Activated CD4-positive, alpha-beta T cell treated with anti-CD3 and anti-CD28 coated beads, Interleukin-2, Interleukin-4, amounts not matched to agents 100 ng/mL and 50 ng/mL, durations not matched to agents 16 hours and 8 hours (primary cell): ENCODE measurements around the gene ZNF592.

Experiments
- DNase-seq: peaks from one replicate; pipeline ENCODE4 v3.0.0-alpha.2; 2020; ENCODE audit warnings: low spot score

ZNF592 gene

DNA sequence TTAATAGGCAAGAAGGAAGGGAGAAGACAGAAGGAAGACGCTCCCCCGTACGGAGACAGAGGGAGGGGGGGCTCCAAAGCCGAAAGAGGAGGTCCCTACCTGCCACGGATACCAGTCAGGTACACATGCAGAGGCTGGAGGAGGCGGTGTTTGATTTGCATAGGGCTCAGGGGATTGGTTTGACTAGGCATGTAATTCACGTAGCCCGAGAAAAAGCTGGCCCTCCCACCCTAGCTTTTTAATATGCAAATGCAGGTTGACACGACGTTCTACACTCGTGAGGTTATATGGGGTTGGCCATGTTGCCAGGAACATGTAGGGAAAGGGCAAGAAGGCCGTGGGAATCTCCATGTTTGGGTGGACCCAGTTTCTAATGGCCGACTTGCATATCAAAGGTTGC lies 29.8 kb downstream of the ZNF592 start:
- DNase-seq, result no peak

- no peak for DNase-seq
Observed at GRCh38 chr15:84780492-84780891, 32.1 kb downstream of the ZNF592 start.

GRCh38 chr15:84781495-84781894 lies 33.1 kb downstream of the ZNF592 start:
- no peak for DNase-seq

- DNase-seq, result no peak
Observed at GRCh38 chr15:84782346-84782745, 34.0 kb downstream of the ZNF592 start.

DNA sequence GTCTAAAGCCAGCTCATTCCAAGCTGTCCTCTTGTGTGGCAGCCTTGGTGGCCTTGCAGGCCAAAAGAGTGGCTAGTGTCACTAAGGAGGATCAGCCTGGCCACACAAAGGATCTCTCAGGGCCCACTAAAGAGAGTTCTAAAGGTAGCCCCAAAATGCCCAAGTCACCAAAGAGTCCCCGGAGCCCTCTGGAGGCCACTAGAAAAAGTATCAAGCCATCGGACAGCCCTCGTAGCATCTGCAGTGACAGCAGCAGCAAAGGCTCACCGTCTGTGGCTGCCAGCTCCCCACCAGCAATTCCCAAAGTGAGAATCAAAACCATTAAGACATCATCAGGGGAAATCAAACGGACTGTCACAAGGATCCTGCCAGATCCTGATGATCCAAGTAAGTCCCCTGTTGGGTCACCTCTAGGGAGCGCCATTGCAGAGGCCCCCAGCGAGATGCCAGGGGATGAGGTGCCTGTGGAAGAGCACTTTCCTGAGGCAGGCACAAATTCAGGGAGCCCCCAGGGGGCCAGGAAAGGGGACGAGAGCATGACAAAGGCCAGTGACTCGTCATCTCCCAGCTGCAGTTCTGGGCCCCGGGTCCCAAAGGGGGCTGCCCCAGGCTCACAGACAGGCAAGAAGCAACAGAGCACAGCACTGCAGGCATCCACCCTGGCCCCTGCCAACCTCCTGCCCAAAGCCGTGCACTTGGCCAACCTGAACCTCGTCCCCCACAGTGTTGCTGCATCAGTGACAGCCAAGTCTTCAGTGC lies 35.3 kb downstream of the ZNF592 start:
- DNase-seq, result no peak

GRCh38 chr15:84784262-84784661 lies 35.9 kb downstream of the ZNF592 start:
- DNase-seq, result no peak

GRCh38 chr15:84785053-84785452 lies 36.7 kb downstream of the ZNF592 start:
- no peak for DNase-seq

DNA sequence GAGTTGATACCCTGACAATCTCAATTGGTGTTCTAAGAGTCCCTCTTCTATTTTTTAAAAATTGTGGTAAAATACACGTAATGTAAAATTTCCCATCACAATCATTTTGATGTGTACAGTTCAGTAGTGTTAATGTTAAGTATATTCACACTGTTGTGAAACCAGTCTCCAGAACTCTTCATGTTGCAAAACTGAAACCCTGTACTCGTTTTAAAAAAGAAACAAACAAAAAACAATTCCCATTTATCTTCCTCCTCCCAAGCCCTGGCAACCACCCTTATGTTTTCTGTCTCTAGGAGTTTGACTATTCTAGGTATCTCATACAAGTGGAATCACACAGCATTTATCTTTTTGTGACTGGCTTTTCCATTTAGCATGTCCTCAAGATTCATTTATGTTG lies 40.1 kb downstream of the ZNF592 start:
- DNase-seq, result no peak

DNA sequence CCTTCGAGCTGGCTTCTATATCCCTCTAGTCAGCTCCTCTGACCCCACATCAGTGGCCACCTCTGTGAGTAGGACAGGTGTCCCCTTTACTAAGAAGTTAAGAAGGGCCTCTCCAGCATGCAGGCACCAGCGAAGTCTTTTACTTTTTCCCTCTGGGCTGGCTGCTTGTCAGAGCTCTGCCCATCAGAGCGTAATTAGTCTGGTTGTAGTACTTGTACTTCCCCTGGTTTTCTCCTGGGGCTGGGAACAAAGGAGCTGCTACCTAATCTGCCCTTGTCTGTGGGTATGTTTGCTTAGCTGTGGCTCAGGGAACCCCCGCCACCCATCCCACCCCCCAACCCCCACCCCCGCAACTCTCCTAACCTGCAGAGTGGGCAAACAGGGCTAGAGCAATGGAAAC lies 41.4 kb downstream of the ZNF592 start:
- DNase-seq, result no peak

- no peak for DNase-seq
Observed at GRCh38 chr15:84790676-84791075, 42.3 kb downstream of the ZNF592 start.

DNA sequence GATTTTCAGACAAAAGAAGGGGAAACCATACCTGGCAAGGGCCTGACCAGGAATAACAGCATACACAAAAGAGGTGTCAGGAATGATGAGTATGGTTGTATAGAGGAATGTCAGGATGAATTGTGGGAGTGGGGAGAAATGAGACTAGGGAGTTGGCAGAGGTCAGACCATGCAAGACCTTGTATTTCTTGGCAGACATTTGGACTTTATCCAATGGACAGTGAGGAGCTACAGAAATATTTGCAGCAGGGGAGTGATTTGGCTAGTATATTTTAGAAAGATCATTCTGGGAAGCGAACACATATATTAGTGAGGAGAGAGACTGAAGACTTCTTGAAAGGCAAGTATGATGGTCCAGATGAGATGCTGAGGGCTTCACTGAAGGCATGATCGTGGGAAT lies 43.4 kb downstream of the ZNF592 start:
- DNase-seq, result no peak

- DNase-seq, result no peak
Observed at GRCh38 chr15:84793431-84794161, 45.2 kb downstream of the ZNF592 start.

- no peak for DNase-seq
Observed at GRCh38 chr15:84794162-84794547, 45.8 kb downstream of the ZNF592 start.

GRCh38 chr15:84795186-84795585 lies 46.8 kb downstream of the ZNF592 start:
- DNase-seq, result no peak

- no peak for DNase-seq
Observed at GRCh38 chr15:84797212-84797611, 48.8 kb downstream of the ZNF592 start.

DNA sequence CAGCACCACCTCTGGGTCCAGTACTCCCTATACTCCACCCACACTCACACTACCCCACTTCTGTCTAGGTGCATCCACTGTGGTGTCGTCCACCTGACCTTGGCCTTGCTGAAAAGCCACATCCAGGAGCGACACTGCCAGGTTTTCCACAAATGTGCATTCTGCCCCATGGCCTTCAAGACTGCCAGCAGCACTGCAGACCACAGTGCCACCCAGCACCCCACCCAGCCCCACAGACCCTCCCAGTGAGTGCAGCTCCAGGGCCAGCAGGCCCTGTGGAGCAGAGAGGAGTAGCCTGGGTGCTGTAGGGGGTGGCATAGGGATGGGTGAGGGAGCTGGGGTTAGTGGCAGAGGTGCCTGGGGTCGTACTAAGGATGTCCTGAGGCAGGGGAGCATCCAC lies 49.4 kb downstream of the ZNF592 start:
- no peak for DNase-seq

GRCh38 chr15:84798436-84798946 lies 50.1 kb downstream of the ZNF592 start:
- DNase-seq, result no peak

- DNase-seq, result no peak
Observed at GRCh38 chr15:84799511-84800187, 51.3 kb downstream of the ZNF592 start.

DNA sequence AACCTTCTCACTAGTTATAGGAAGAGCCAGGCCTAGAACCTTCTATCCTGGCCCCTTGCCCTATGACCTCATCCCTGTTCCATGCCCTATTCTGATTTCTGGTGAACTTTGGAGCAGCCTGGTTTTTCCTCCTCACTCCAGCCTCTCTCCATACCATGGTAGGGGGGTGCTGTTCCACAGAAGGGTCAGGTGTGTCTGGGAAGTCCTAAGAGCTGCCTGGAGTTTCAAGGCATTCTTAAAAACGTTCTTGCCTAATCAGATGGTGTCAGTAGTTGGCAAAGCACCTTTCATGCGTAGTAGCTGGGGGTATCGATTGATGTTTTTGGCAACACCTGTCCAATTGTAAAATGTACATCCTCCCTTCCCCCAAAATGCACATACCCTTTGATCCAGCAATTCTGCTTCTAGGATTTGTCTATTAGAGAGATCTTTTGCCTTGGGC lies 52.0 kb downstream of the ZNF592 start:
- DNase-seq, result no peak

- no peak for DNase-seq
Observed at GRCh38 chr15:84804005-84804900, 55.9 kb downstream of the ZNF592 start.

- DNase-seq, result no peak
Observed at GRCh38 chr15:84805221-84805620, 56.8 kb downstream of the ZNF592 start.

DNA sequence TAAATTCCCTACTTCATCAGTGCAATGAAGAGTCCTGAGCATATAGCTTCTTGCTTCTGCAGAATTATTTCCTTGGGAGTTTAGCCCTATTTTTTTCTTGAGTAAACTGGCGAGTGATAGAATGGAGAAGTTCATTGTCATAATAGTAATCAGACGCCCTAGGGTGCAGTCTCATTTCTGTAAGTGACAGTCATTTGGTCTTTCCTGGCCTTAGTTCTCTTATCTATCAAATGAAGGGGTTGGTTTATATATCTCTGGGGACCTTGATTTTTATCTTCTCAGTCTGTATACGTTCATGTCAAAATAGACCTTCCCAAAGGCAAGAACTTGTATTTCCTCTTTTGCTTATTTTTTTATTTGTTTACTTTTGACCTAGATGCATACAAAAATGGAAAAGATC lies 58.8 kb downstream of the ZNF592 start:
- DNase-seq, result peak; percentile 50
